Liver (tissue), 9 donors: ENCODE data around the gene SMYD5. TPM values are rescaled to one million over a fixed set of nuclear protein-coding genes. Genes with fewer than 3 reads are reported as not detected.

ENCODE experiments used
- DNase-seq: peaks from one replicate; pipeline ENCODE4 v3.0.0-alpha.2; 2017; ENCODE audit warnings: low spot score
- H3K27ac ChIP-seq, 2 donors: one replicate each; pipeline ENCODE4 v1.7.0; 2013; ENCODE audit warnings: inconsistent platforms in 2 of 2, low read length in 2 of 2, control low read depth in 1 of 2, low read depth in 1 of 2, mild to moderate bottlenecking in 1 of 2
- H3K27me3 ChIP-seq, 4 donors: one replicate each; pipeline versions ENCODE4 v1.6.1 to v1.7.0; 2013; ENCODE audit warnings: low read length in 3 of 4, inconsistent platforms in 1 of 4, mild to moderate bottlenecking in 1 of 4, moderate library complexity in 1 of 4; ENCODE audit not compliant: control insufficient read depth in 4 of 4, insufficient read depth in 4 of 4
- H3K36me3 ChIP-seq, 4 donors: one replicate each; pipeline versions ENCODE4 v1.6.1 to v1.7.0; 2013; ENCODE audit warnings: low read length in 3 of 4, mild to moderate bottlenecking in 3 of 4, low read depth in 1 of 4, moderate library complexity in 1 of 4; ENCODE audit not compliant: control insufficient read depth in 4 of 4, insufficient read depth in 3 of 4
- H3K4me1 ChIP-seq, 4 donors: one replicate each; pipeline versions ENCODE4 v1.6.1 to v1.7.0; 2013; ENCODE audit warnings: low read length in 3 of 4, mild to moderate bottlenecking in 3 of 4, moderate library complexity in 1 of 4; ENCODE audit not compliant: control insufficient read depth in 4 of 4, insufficient read depth in 4 of 4
- H3K4me3 ChIP-seq, 3 donors: one replicate each; pipeline versions ENCODE4 v1.6.1 to v1.7.0; 2013; ENCODE audit warnings: low read length in 3 of 3, control low read depth in 1 of 3, low read depth in 1 of 3, mild to moderate bottlenecking in 1 of 3
- H3K9ac ChIP-seq, 2 donors: one replicate each; pipeline ENCODE4 v1.7.0; 2013; ENCODE audit warnings: low read length in 2 of 2, mild to moderate bottlenecking in 2 of 2, moderate library complexity in 2 of 2, control low read depth in 1 of 2, low read depth in 1 of 2
- H3K9me3 ChIP-seq, 4 donors: one replicate each; pipeline versions ENCODE4 v1.6.1 to v1.7.0; 2013; ENCODE audit warnings: low read length in 3 of 4; ENCODE audit not compliant: control insufficient read depth in 4 of 4
- EGR1 ChIP-seq, 2 donors: IDR thresholded peaks; 2 replicates each; pipeline ENCODE4 v1.6.1; 2016 to 2018; ENCODE audit warnings: antibody characterized with exemption in 2 of 2, low read depth in 2 of 2
- FOXA1 ChIP-seq: IDR thresholded peaks from 2 replicates; pipeline ENCODE4 v1.6.1; 2016; ENCODE audit warnings: antibody characterized with exemption
- FOXA2 ChIP-seq: IDR thresholded peaks from 2 replicates; pipeline ENCODE4 v1.6.1; 2016; ENCODE audit warnings: antibody characterized with exemption
- GABPA ChIP-seq, 2 donors: IDR thresholded peaks in 1 of 2; conservative IDR thresholded peaks in 1 of 2; 2 replicates each; pipeline ENCODE4 v1.6.1; 2016; ENCODE audit warnings: antibody characterized with exemption in 2 of 2, mild to moderate bottlenecking in 1 of 2, moderate library complexity in 1 of 2
- HNF4A ChIP-seq, 2 donors: conservative IDR thresholded peaks; 2 replicates each; pipeline ENCODE4 v1.6.1; 2016; ENCODE audit warnings: antibody characterized with exemption in 2 of 2, mild to moderate bottlenecking in 2 of 2
- HNF4G ChIP-seq: IDR thresholded peaks from 2 replicates; pipeline ENCODE4 v1.6.1; 2016; ENCODE audit warnings: antibody characterized with exemption
- JUND ChIP-seq, 2 donors: IDR thresholded peaks; 2 replicates each; pipeline ENCODE4 v1.6.1; 2016; ENCODE audit warnings: antibody characterized with exemption in 2 of 2
- NR2F2 ChIP-seq: IDR thresholded peaks from 2 replicates; pipeline ENCODE4 v1.6.1; 2016; ENCODE audit warnings: antibody characterized with exemption
- RAD21 ChIP-seq, 2 donors: IDR thresholded peaks; 2 replicates each; pipeline ENCODE4 v1.6.1; 2016; ENCODE audit warnings: antibody characterized with exemption in 2 of 2, mild to moderate bottlenecking in 2 of 2
- RXRA ChIP-seq, 2 donors: IDR thresholded peaks; 2 replicates each; pipeline ENCODE4 v1.6.1; 2017 to 2018; ENCODE audit warnings: antibody characterized with exemption in 2 of 2, mild to moderate bottlenecking in 1 of 2
- SP1 ChIP-seq: IDR thresholded peaks from 2 replicates; pipeline ENCODE4 v1.6.1; 2018; ENCODE audit warnings: antibody characterized with exemption, mild to moderate bottlenecking
- TAF1 ChIP-seq: conservative IDR thresholded peaks from 2 replicates; pipeline ENCODE4 v1.6.1; 2016; ENCODE audit warnings: antibody characterized with exemption, mild to moderate bottlenecking
- YY1 ChIP-seq: IDR thresholded peaks from 2 replicates; pipeline ENCODE4 v1.6.1; 2016; ENCODE audit warnings: antibody characterized with exemption, mild to moderate bottlenecking
- WGBS: extraction: QIAGEN DNeasy Blood & Tissue Kit; methylation state at CpG from one replicate; pipeline ENCODE4 v1.1.7; 2013; 5-methylcytosine and 5-hydroxymethylcytosine counted together
- polyA plus RNA-seq, 2 donors: library from polyadenylated mRNA; stranded (reverse) in 1 of 2; unstranded in 1 of 2; fragments of 200-250 nt in 1 of 2; fragments of >200 nt in 1 of 2; fragmentation: Nextera tagmentation in 1 of 2; extraction: Ambion mirVana in 1 of 2; gene quantifications; one replicate each; pipeline versions ENCODE4 v1.2.1 to v1.2.3, GENCODE V29; 2013 to 2015
- total RNA-seq, 2 donors: library from RNA; depleted of rRNA; stranded (reverse); fragments of >200 nt; gene quantifications; one replicate each; pipeline ENCODE4 v1.2.3, GENCODE V29; 2014
- TF ChIP-seq, protein P1 (sequence below): IDR thresholded peaks from 2 replicates; pipeline ENCODE4 v1.6.1; 2016; ENCODE audit warnings: antibody characterized with exemption
- TF ChIP-seq, protein P2 (sequence below): IDR thresholded peaks from 2 replicates; pipeline ENCODE4 v1.6.1; 2016; ENCODE audit warnings: antibody characterized with exemption
- TF ChIP-seq, protein P3 (sequence below): fragments of 150-350 bp; IDR thresholded peaks from 2 replicates; pipeline ENCODE4 v1.5.1; 2017; ENCODE audit warnings: improper control_type of control experiment, low read depth, low read length; ENCODE audit not compliant: missing input control
- TF ChIP-seq, protein P4 (sequence below): IDR thresholded peaks from 2 replicates; pipeline ENCODE4 v1.6.1; 2016; ENCODE audit warnings: antibody characterized with exemption
- TF ChIP-seq, protein P5 (sequence below): IDR thresholded peaks from 2 replicates; pipeline ENCODE4 v1.6.1; 2016; ENCODE audit warnings: antibody characterized with exemption, mild to moderate bottlenecking
- donor health status: healthy.
- donor health status: healthy.
- donor health status: healthy.
- donor health status: healthy.
- donor health status: healthy.

The SMYD5 gene
- total and polyA plus RNA-seq, 4 donors: 3.9 to 8.8 (median 5.8) TPM

DNA sequence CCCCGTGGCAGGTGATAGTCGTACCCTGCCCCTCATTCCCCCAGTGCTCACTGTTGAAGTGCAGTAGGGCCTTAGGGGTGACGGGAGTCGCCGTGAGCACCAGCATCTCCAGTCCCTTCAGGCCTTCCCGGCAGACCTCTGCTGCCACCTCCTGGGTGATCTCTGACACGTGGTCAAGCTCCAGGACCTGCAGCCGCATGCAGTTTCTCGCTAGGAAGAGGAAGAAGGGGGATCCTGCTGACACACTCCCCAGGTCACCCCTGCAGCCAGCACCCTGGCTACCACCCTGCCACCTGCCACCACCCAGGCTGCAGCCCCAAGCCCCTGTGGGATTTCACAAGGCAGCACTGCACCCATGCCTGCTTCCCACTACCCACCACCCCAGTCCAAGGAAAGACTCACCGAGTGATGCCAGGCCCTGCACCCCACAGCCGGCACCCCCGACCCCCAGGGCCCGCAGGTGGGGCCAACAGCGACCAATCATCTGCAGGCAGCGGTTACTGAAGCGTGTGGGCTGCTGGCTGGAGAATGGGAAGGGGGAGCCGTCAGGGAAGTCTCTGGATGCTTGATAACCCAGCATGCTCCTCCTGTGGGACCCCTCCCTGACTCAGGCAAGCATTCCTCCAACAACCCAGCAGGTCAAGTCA is 46.4 kb downstream of the SMYD5 start:
- Histone ChIP-seq H3K27ac (no peak overlapping the region), H3K4me3 (no peak overlapping the region), H3K36me3 (no peaks in the 10 kb centered on the region), H3K9me3 (no peaks in the 10 kb centered on the region), H3K9ac (no peak overlapping the region), H3K4me1 (no peaks in the 10 kb centered on the region), H3K27me3 (no peaks in the 10 kb centered on the region)
- 31% methylated on average over 17 of the region's 17 CpGs for WGBS
- no peak for TF ChIP-seq GABPA (IDR thresholded peaks at IDR 0.05 in 1 of 2, conservative IDR thresholded peaks at IDR 0.05 in 1 of 2)
- TF ChIP-seq, protein P1, sequence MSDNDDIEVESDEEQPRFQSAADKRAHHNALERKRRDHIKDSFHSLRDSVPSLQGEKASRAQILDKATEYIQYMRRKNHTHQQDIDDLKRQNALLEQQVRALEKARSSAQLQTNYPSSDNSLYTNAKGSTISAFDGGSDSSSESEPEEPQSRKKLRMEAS: no peak
- TF ChIP-seq YY1: no peak
- TF ChIP-seq, protein P2, sequence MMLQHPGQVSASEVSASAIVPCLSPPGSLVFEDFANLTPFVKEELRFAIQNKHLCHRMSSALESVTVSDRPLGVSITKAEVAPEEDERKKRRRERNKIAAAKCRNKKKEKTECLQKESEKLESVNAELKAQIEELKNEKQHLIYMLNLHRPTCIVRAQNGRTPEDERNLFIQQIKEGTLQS: no peak
- TF ChIP-seq, protein P3, sequence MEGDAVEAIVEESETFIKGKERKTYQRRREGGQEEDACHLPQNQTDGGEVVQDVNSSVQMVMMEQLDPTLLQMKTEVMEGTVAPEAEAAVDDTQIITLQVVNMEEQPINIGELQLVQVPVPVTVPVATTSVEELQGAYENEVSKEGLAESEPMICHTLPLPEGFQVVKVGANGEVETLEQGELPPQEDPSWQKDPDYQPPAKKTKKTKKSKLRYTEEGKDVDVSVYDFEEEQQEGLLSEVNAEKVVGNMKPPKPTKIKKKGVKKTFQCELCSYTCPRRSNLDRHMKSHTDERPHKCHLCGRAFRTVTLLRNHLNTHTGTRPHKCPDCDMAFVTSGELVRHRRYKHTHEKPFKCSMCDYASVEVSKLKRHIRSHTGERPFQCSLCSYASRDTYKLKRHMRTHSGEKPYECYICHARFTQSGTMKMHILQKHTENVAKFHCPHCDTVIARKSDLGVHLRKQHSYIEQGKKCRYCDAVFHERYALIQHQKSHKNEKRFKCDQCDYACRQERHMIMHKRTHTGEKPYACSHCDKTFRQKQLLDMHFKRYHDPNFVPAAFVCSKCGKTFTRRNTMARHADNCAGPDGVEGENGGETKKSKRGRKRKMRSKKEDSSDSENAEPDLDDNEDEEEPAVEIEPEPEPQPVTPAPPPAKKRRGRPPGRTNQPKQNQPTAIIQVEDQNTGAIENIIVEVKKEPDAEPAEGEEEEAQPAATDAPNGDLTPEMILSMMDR: peak; percentile 36
- no peak for TF ChIP-seq TAF1
- no peak for TF ChIP-seq NR2F2
- TF ChIP-seq RXRA (IDR thresholded peaks at IDR 0.05): no peak
- TF ChIP-seq EGR1 (IDR thresholded peaks at IDR 0.05; ENCODE audit: low read depth in 2 of 2): no peak
- TF ChIP-seq SP1: no peak
- no peak for TF ChIP-seq HNF4A (conservative IDR thresholded peaks at IDR 0.05)
- TF ChIP-seq HNF4G: no peak
- TF ChIP-seq RAD21 (IDR thresholded peaks at IDR 0.05): peak; percentile 69 to 76
- DNase-seq: peak; percentile 65

DNA sequence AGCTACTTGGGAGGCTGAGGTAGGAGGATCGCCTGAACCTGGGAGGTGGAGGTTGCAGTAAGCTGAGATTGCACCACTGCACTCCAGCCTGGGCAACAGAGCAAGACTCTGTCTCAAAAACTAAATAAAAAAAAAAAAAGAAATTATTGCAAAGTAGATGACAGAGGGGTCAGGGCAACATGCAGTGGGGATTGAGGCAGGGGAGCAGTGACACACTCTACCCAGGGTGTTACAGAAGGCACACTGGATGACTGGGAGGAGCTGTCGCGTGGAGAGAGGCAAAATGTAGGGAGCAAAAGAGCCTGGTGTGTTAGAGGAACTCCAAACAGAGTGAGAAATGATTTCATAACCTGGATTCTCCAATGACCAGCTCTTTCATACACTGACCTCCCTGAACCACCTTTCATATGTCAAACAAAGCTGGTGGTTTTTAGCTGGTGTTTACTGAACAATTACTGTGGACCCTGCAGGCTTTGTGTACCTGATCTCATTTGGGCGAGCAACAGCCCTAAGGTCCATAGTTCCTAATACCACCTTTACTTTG is 48.1 kb downstream of the SMYD5 start:
- H3K27ac ChIP-seq: no peak overlapping the region
- DNase-seq: no peak
- H3K36me3 ChIP-seq: no peaks in the 10 kb centered on the region
- TF ChIP-seq FOXA1 (no peak), GABPA (IDR thresholded peaks at IDR 0.05 in 1 of 2, conservative IDR thresholded peaks at IDR 0.05 in 1 of 2) (no peak), TAF1 (no peak), SP1 (no peak), YY1 (no peak), EGR1 (IDR thresholded peaks at IDR 0.05; ENCODE audit: low read depth in 2 of 2) (no peak), HNF4G (no peak), NR2F2 (no peak), FOXA2 (no peak), JUND (IDR thresholded peaks at IDR 0.05) (no peak)
- TF ChIP-seq, protein P2: no peak
- TF ChIP-seq, protein P4, sequence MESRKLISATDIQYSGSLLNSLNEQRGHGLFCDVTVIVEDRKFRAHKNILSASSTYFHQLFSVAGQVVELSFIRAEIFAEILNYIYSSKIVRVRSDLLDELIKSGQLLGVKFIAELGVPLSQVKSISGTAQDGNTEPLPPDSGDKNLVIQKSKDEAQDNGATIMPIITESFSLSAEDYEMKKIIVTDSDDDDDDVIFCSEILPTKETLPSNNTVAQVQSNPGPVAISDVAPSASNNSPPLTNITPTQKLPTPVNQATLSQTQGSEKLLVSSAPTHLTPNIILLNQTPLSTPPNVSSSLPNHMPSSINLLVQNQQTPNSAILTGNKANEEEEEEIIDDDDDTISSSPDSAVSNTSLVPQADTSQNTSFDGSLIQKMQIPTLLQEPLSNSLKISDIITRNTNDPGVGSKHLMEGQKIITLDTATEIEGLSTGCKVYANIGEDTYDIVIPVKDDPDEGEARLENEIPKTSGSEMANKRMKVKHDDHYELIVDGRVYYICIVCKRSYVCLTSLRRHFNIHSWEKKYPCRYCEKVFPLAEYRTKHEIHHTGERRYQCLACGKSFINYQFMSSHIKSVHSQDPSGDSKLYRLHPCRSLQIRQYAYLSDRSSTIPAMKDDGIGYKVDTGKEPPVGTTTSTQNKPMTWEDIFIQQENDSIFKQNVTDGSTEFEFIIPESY: no peak
- TF ChIP-seq, protein P3: no peak
- TF ChIP-seq, protein P5, sequence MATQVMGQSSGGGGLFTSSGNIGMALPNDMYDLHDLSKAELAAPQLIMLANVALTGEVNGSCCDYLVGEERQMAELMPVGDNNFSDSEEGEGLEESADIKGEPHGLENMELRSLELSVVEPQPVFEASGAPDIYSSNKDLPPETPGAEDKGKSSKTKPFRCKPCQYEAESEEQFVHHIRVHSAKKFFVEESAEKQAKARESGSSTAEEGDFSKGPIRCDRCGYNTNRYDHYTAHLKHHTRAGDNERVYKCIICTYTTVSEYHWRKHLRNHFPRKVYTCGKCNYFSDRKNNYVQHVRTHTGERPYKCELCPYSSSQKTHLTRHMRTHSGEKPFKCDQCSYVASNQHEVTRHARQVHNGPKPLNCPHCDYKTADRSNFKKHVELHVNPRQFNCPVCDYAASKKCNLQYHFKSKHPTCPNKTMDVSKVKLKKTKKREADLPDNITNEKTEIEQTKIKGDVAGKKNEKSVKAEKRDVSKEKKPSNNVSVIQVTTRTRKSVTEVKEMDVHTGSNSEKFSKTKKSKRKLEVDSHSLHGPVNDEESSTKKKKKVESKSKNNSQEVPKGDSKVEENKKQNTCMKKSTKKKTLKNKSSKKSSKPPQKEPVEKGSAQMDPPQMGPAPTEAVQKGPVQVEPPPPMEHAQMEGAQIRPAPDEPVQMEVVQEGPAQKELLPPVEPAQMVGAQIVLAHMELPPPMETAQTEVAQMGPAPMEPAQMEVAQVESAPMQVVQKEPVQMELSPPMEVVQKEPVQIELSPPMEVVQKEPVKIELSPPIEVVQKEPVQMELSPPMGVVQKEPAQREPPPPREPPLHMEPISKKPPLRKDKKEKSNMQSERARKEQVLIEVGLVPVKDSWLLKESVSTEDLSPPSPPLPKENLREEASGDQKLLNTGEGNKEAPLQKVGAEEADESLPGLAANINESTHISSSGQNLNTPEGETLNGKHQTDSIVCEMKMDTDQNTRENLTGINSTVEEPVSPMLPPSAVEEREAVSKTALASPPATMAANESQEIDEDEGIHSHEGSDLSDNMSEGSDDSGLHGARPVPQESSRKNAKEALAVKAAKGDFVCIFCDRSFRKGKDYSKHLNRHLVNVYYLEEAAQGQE: no peak
- 79% methylated on average over 4 of the region's 4 CpGs for WGBS
- no peaks in the 10 kb centered on the region for H3K4me1 ChIP-seq
- no peaks in the 10 kb centered on the region for H3K9me3 ChIP-seq
- no peak overlapping the region for H3K9ac ChIP-seq
- H3K27me3 ChIP-seq: no peaks in the 10 kb centered on the region
- no peak overlapping the region for H3K4me3 ChIP-seq
